GM19452 (cell line): Measurements from ENCODE around the gene EID1.
A peak's percentile ranks its signal among the peaks of the same experiment; 100 is the strongest.
"Not testable (repeated sequence)": the region's sequence is repeated elsewhere in the genome, so short reads cannot be mapped to it uniquely, and the experiment has no call there.

ENCODE experiments used
- ATAC-seq: cut with Tn5 transposase; IDR thresholded peaks from one replicate; pipeline ENCODE4 v1.9.1; 2021; ENCODE audit not compliant: unreplicated experiment

Gene EID1, protein sequence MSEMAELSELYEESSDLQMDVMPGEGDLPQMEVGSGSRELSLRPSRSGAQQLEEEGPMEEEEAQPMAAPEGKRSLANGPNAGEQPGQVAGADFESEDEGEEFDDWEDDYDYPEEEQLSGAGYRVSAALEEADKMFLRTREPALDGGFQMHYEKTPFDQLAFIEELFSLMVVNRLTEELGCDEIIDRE

DNA sequence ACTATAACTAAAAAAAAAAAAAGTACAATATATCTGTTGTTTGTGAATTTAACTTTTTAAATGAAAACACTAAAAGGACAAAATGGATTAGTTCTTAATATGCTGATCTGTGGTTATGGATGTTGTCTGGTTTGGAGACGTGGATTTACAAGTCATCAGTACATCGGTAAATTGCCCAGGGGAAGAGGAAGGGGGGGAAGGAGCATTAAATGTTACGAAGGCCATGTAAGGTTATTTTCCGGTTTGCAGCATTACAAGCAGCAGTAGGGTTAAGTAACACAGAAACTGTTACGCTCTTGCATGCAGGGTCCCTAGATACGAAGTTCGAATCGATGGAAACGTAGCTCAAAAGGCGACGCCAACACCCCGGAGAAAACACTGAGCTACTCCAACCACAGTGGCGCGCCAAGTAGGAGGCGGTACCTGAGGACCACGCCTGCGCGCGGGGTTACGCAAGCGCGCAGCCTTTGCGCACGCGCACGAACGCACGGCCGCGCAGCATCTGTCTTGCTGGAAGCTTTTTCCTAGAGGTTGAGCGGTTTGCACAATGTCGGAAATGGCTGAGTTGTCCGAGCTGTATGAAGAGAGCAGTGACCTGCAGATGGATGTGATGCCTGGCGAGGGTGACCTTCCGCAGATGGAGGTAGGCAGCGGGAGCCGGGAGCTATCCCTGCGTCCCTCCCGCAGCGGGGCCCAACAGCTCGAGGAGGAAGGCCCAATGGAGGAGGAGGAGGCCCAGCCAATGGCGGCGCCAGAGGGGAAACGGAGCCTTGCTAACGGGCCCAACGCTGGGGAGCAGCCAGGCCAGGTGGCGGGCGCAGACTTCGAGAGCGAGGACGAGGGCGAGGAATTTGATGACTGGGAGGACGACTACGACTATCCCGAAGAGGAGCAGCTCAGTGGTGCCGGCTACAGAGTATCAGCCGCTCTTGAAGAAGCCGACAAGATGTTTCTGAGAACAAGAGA, at the start of gene EID1:
Gene EID1, plus strand, starts transcription at position 505 of the 966 bp plus-strand sequence. Its CDS starts 43 bp downstream, at position 548.
- peak; percentile 98 for ATAC-seq

DNA sequence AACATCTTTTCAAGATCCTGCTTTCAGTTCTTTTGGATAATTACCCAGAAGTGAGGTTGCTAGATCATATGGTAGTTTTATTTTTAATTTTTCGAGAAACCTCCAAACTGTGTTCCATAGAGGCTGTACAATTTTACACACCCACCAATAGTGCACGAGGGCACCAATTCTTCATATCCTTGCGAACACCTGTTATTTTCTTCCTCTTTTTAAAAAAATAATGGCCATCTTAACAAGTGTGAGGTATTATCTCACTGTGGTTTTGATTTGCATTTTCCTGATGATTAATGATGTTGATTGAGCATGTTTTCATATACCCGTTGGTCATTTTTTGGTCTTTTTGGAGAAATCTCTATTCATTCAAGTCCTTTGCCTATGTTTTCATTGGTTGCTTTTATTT, 49.5 kb upstream of the EID1 start:
- ATAC-seq = no peak

DNA sequence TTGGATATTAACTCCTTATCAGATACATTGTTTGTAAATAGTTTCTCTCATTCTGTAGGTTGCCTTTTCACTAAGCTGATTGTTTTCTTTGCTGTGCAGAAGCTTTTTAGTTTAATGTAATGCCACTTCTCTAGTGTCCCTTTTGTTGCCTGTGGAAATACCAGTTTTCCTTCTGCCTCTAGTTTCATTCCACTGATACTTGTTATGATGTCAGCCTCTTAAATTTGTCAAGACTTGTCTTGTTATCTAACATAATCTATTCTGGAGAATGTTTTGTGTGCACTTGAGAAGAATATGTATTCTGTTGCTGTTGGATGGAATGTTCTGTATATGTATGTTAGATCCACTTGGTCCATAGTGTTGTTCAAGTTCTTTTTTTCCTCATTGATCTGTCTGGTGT, 49.0 kb upstream of the EID1 start:
- ATAC-seq = no peak

DNA sequence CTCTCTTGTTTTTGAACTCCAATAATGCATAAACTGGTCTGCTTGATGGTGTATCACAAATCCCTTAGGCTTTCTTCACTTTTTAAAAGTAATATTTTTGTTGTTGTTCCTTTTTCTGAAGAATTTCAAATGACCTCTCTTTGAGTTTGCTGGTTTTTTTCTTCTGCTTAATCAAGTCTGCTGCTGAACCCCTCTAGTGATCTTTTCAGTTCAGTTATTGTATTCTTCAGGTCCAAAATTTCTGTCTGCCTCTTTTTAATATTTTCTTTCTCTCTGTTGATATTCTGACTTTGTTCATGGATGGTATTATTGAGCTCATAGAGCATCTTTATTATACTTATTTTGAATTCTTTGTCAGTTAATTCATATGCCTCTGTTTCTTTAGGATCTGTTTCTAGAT, 45.3 kb upstream of the EID1 start:
- ATAC-seq = no peak

DNA sequence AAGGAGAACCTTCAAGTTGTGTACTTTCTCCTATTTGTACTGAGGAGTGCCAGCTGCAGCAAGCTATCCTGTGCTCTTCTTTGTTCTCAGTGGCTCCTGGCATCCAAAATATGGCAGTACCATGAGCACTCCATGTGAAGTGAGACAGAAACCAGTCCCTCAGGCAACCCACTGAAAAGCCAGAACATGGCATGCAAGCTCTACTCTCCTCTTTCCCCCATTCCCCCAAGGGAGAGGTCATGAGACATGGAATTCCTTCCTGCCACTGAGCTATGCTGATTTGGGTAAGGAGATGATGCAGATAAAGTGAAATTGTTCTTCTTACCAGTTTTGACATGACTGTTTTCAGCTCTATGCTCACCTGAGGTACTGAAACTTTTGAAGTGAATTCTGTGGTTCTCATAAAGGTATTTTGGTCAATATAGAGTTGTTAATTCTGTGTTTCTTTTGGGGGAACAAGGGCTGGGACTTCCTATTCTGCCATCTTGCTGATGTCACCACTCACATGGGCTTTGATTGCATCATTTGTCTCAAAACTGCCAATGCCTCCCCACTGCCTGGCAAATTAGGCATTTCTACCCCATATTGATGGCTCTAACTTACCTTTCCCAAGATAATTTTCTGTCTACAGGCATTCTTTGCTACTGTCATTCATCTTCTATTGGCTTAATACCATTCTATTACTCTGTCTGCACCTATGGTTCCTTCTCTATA, 44.3 kb upstream of the EID1 start:
- no peak for ATAC-seq

DNA sequence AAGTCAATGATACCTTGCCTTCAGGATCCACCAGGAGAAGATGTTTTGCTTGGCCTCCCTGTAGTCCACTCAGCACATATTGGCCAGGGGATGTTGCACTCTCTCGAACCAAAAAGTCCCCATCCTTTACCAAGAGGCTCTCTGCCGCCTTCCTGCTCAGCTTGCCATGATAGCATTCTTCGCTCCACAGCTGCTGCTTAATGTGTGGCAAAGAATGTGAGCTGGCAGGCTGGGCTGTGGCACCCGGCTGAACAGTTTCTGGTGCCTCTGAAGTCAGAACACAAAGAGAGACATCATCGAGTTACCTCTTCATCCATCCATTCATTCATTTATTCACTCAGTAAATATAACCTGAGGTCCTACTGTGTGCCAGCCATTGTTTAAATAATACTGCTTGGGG, 43.2 kb upstream of the EID1 start:
- no peak for ATAC-seq

DNA sequence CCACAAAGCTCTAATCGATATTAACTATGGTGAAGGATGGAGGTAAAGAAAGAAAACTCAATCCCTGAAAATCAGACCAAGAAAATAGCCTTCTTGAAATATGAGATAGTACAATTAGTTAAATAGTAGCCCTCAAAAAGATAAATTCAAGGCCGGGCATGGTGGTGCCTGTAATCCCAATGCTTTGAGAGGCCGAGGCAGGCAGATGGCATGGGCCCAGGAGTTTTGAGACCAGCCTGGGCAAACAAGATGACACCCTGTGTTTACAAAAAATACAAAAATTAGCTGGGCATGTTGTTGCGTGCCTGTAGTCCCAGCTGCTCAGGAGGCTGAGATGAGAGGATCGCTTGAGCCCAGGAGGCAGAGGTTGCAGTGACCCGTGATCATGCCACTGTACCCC, 35.4 kb upstream of the EID1 start:
- no peak for ATAC-seq

DNA sequence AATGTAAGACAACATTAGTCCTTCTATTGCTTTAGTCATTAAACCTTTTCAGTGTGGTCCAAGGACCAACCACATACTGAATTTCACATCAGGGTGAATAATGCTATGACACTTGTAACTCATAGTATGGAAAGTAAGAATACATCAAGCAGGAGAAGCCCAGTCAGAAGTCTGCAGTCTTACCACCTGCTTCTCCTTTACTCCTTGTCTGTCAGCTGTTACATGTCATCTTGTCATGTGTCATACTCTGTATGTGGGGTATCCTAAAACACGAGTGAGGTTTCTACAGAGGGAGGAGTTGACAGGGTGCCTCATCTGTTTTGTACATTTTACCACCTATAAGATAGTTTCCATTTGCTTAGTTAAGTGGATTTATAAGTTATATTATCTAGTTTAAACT, 32.8 kb upstream of the EID1 start:
- ATAC-seq = no peak

DNA sequence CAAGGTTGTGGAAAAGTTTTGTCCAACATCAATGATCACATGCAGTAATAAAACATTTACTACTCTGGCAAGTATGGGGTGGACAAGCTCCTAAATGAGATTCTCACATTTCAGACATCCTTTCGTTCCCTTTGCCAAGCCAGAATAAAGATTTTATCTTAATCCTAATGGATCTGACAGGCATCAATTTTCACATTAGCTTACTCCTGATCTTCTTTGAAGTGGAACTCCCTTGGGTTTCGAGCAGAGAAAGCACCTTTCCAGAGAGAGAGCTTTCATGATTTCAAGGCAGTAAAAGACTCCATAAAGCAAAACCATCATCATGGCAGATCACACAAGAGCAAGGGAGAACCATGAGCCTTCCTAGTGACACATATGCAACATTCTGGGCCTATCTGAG, 27.3 kb upstream of the EID1 start:
- ATAC-seq = no peak

DNA sequence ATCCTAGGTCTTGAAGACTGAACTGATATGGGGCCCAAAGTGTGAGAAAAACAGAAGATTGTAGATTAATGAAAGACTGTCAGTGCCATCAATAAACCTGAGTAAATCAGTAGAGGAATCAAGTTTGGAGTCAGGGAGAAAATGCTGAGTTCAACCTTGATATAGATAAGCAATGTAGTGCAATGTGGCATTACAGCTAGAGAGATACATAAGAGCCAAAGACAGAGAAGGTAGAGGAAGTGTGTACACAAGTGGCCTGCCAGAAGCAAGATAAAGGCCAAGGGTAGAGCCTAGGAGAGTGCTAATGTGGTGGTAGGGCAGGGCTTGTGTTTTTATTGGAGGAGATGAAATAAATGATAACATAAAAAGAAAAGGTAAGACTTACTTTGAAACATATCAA, 26.0 kb upstream of the EID1 start:
- ATAC-seq = no peak

DNA sequence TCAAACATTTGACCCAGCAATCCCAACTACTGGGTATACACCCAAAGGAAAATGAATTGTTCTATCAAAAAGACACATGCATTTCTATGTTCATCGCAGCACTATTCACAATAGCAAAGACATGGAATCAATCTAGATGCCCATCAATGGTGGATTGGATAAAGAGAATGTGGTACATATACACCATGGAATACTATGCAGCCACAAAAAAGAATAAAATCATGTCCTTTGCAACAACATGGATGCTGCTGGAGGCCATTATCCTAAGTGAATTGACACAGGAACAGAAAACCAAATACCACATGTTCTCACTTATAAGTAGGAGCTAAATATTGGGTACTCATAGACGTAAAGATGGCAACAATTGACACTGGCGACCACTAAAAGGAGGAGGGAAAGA, 23.5 kb upstream of the EID1 start:
- not testable (repeated sequence) for ATAC-seq

DNA sequence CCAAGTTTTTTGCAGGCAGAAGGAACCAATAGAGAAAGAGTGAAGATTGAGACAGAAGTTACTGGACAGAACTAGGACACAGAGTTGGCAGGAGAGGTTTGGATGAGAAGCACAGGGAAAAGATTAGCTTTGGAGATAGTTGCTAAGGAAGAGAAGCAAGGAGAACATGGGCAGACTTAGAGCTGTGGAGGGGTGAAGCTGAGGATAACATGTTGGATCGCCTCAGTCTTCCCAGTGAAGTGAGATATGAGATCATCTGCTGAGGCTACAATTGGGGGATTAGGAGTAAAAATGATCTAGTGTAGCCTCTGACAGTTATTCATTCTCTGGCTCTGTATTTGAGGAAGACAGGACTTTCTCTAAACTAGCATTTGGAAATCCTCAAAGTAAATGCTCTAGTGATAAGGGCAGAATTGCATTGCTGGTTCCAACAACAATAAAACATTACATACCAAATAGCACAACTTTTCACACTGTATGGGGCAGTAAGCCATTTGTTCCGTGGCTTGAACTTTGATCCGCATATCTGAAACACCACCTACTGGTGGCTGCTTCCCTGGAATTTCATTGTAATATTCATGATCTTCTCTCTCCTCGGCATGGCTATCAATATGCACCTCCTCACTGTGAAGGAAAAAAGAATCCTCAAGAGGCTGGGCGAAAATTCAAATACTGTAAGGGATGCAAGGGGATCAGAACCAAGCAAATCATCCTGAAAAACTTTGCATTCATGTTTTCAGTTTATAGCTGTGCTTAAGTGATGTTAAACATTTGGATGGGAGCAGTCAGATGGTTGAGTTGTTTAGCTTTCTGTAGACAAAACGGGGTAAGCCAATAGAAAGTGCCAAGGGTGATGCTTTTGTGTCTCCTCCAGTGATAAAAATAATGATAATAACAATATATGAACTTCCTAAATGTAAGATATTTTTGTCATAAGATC, 22.2 kb upstream of the EID1 start:
- no peak for ATAC-seq

DNA sequence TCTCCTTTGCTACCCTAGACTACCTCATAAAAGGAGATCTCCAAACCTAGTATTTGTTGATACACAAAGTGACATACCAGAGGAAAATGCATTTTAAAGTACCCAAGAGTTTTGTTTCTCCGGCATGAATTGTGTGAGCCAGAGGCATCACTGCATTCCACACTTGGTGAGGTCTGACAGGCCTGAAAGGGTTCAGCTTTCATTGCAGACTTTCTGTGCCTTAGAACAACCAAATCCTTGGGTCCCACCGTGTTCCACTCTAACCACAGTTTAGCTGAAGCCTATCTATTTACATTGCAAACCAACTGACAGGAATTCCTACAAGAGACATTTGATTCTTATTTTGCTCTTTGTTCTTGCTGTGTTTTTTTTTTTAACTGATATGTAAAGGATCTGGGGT, 21.0 kb upstream of the EID1 start:
- ATAC-seq = no peak

DNA sequence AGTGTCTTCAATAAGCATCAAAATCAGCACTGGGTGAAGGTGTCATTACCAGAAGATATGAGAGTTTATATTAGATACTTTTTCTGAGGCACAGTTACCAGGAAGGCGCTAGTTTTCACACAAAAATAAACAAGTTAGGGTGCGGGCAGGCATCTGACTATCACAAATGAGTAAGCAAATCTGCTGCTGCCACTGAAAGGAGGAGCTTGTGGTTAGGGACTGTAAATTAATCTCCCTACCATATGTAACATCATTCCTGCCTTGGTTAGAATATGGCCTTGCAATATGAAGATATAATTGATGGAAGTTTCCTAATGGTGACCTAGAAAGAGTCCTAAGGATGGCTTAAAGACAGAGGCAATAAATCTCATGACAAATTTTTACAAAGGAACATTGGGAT, 19.5 kb upstream of the EID1 start:
- no peak for ATAC-seq

DNA sequence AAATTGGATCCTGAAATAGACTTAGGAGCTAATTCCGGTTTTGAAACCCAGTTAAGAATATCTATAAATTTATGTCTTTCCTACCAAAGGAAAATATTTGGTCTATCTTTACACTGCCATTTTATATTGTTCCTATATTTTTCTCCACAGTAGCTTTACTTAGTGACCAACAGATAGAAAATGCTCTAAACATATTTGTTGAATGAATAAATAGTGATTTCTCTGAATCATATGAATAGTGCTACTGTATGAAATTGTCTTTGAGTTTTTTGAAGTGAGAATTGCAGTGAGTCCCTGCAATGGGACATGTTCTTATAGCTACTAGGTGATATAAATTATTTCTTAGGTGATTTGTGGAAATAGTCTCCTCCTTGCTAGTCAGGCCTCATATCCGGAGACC, 18.5 kb upstream of the EID1 start:
- no peak for ATAC-seq

DNA sequence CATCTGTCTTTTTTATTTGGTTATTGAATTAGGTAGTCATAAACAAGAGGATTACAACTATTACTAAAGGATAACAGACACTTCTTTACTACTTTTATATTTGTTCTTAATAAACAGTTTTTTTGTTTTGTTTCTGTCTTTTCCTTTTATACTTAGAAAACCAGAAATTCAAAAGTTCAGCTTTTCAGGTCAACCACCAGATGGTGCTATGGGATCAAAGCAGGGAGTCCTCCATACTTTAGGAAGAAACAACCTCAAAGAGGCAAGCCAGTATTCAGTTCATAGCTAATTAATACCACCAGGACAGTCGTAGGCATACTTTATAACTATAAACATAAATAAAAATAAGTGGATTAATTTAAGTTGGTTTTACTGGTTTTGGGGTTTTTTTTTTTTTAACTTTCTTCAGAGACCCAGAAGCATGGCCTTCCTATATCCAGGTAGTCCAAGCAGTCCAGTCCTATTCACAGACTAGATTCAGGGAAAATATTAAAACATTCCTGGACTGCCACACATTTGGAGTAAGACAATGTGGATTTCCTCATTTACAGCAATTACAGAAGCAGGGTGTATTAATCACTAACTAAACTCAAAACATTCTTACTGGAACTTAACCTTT, 16.0 kb upstream of the EID1 start:
- no peak for ATAC-seq

DNA sequence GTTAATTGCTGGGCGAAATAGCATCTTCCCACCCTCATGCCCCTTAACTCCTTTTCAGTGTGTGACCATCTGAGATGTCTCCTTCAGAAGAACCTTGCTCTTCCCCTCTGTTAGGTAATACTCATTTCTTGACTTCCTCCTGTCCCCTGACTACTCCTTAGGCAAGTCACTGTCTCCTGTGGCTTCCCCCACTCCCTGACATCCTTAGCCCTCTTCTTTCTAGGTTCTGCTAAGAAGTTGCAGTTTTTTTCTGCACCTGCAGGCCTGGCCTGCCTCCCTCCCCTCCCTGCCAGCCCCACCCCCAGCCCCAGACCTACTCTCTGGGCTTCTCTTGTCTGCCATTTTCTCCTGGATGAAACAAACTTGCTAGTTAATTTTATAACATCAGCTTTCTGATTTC, 15.2 kb upstream of the EID1 start:
- peak; percentile 49 for ATAC-seq

DNA sequence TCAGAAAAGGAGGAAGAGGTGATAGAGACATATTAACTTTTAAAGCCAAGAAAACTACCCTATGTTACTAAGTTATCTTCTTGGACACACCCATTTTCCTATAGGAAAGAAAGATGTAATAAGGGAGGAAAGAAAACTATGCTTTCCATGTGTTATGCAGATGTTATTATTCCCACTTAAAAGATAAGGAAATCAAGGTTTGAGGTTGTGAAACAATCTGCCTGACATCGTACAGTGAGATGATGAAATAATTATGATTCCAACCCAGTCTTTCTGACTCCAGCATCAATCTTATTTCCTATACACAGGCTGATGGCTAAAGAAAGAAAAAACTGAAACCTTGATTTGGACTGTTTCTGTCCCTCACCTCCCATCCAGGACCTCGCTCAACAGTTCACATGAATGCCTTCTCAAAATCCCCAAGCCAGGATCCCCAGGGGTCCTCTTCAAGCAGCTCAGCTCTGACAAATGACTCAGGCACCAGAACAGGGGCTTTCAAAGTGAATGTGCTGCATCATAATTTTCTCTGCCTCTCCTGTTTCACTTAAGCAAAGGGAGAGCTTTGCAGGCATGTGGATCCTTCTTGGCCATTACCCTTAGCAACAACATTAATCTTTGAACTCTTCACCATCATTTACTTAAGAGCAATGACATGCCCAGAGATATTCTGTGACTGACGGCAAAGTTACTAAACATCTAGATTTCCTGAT, 12.4 kb upstream of the EID1 start:
- no peak for ATAC-seq

DNA sequence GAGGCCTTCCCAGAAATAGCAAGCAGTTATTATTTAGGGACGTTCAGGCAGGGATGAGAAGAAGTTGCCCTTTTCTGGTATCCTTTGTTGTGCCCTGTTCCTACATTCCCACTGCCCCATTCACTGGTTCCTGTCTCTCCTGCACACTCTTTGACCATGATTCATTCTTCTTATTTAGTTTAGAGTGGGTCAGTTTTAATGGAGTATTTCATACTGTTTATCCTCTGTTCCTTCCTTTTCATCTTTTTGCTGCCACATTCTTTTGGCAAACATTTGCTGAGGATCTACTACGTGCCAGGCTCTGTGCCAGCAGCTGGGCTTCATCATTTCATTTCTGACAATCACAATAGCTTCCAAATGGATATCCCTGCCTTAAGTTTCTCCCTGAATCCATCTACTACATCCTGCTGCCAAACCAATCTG, 11.8 kb upstream of the EID1 start:
- ATAC-seq = no peak

DNA sequence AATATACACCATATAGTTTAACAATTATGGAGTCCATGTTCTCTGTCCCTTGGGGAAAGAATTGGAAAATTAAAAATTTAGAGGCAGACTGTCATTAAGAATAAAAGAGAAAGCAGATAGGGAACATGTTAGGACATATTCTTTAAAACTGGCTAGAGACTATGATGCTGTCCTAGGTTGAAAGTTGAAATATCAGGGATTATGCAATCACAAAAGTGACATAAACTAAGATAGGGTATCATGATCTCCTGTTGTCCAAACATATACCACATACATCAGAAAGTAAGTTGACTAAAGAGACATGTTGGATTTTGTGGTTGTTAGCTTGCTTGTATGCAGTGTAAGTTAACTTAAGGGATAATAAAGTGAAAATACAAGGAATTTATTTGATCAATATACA, 9.9 kb upstream of the EID1 start:
- no peak for ATAC-seq
